Measurements from ENCODE around the gene DYNLRB1. TPM values are rescaled to one million over a fixed set of nuclear protein-coding genes. Genes with fewer than 3 reads are reported as not detected.

Gene DYNLRB1
- total RNA-seq, 1 donor from 2014 or later: 112 TPM

- Mint-ChIP-seq H3K4me1 (ENCODE audit: low read depth) (peaks cover 26% of the 10 kb centered on the region), H3K36me3 (ENCODE audit: low read depth) (peaks cover 15% of the 10 kb centered on the region), H3K4me3 (ENCODE audit: low read depth) (no peak overlapping the region), H3K27ac (peak overlapping the region; percentile 51), H3K27me3 (ENCODE audit: low read depth) (no peaks in the 10 kb centered on the region), H3K9me3 (no peaks in the 10 kb centered on the region)
- intact Hi-C loops (cut with micrococcal nuclease): no loop called here
- DNase-seq (ENCODE audit: low spot score): no peak
Observed at GRCh38 chr20:34582221-34582620, 66.0 kb downstream of the DYNLRB1 start.

- H3K4me3 Mint-ChIP-seq (ENCODE audit: low read depth): no peak overlapping the region
- no peaks in the 10 kb centered on the region for H3K9me3 Mint-ChIP-seq
- H3K27ac Mint-ChIP-seq: peak overlapping the region; percentile 52
- H3K4me1 Mint-ChIP-seq (ENCODE audit: low read depth): peaks cover 26% of the 10 kb centered on the region
- peaks cover 18% of the 10 kb centered on the region for H3K36me3 Mint-ChIP-seq (ENCODE audit: low read depth)
- DNase-seq (ENCODE audit: low spot score): no peak
- intact Hi-C loops (cut with micrococcal nuclease): no loop called here
- no peaks in the 10 kb centered on the region for H3K27me3 Mint-ChIP-seq (ENCODE audit: low read depth)
Observed at GRCh38 chr20:34582911-34583310, 66.7 kb downstream of the DYNLRB1 start.

- DNase-seq (ENCODE audit: low spot score): no peak
- Mint-ChIP-seq H3K9me3 (no peaks in the 10 kb centered on the region), H3K27ac (no peak overlapping the region), H3K4me3 (ENCODE audit: low read depth) (no peak overlapping the region), H3K4me1 (ENCODE audit: low read depth) (peaks cover 26% of the 10 kb centered on the region), H3K27me3 (ENCODE audit: low read depth) (no peaks in the 10 kb centered on the region), H3K36me3 (ENCODE audit: low read depth) (peaks cover 18% of the 10 kb centered on the region)
- intact Hi-C loops (cut with micrococcal nuclease): no loop called here
Observed at GRCh38 chr20:34583544-34583943, 67.3 kb downstream of the DYNLRB1 start.

- Mint-ChIP-seq H3K27me3 (ENCODE audit: low read depth) (no peaks in the 10 kb centered on the region), H3K4me1 (ENCODE audit: low read depth) (peaks cover 21% of the 10 kb centered on the region), H3K4me3 (ENCODE audit: low read depth) (no peak overlapping the region), H3K27ac (no peak overlapping the region), H3K36me3 (ENCODE audit: low read depth) (peaks cover 15% of the 10 kb centered on the region), H3K9me3 (no peaks in the 10 kb centered on the region)
- DNase-seq (ENCODE audit: low spot score): no peak
- intact Hi-C loops (cut with micrococcal nuclease): no loop called here
Observed at GRCh38 chr20:34585019-34585418, 68.8 kb downstream of the DYNLRB1 start.

- intact Hi-C loops (cut with micrococcal nuclease): no loop called here
- no peak for DNase-seq (ENCODE audit: low spot score)
- Mint-ChIP-seq H3K9me3 (no peaks in the 10 kb centered on the region), H3K36me3 (ENCODE audit: low read depth) (peaks cover 11% of the 10 kb centered on the region), H3K27ac (no peak overlapping the region), H3K4me3 (ENCODE audit: low read depth) (no peak overlapping the region), H3K27me3 (ENCODE audit: low read depth) (no peaks in the 10 kb centered on the region), H3K4me1 (ENCODE audit: low read depth) (peaks cover 6% of the 10 kb centered on the region)
Observed at GRCh38 chr20:34586488-34587163, 70.4 kb downstream of the DYNLRB1 start.

Other genes with a start within 250 kb of the DYNLRB1 start
- gene AHCY, start 213.1 kb upstream of the DYNLRB1 start, total RNA-seq: 120 and 122 TPM in 2 replicates
- gene ITCH, start 153.1 kb upstream of the DYNLRB1 start, total RNA-seq: 52.5 and 53.0 TPM in 2 replicates
- 2.4 and 3.3 TPM in 2 replicates for gene MAP1LC3A, start 42.3 kb downstream of the DYNLRB1 start, total RNA-seq
- 24.9 and 25.7 TPM in 2 replicates for gene PIGU, start 160.7 kb downstream of the DYNLRB1 start, total RNA-seq
- gene TP53INP2, start 187.9 kb downstream of the DYNLRB1 start, total RNA-seq: 4.8 and 5.5 TPM in 2 replicates